Brain pericyte (primary cell): Measurements from ENCODE around the gene SETSIP.
"Not testable (repeated sequence)": the region's sequence is repeated elsewhere in the genome, so short reads cannot be mapped to it uniquely, and the experiment has no call there.

ENCODE experiments used
- DNase-seq: peaks from one replicate; pipeline ENCODE4 v3.0.0-alpha.2; 2012; ENCODE audit warnings: low read depth, low spot score

SETSIP gene

DNA sequence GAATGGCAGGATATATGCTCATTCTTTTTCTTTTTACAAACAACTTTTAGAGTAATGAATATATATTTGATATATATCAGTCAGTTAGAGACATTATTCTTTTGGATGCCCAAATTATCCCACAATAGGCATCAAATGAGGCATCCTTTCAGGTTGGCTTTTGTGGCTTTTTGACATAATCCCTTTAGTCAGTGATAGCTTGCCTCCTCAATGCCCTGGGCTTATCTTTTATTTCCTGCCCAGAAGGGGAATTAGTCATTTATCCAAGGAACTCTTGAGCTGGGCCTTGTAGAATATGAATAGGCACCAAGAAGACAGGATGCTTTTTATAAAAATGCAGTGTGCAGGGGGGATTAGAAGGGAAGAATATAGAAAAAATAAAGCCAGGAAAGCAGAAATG is 23.3 kb downstream of the SETSIP start:
- DNase-seq, result no peak

DNA sequence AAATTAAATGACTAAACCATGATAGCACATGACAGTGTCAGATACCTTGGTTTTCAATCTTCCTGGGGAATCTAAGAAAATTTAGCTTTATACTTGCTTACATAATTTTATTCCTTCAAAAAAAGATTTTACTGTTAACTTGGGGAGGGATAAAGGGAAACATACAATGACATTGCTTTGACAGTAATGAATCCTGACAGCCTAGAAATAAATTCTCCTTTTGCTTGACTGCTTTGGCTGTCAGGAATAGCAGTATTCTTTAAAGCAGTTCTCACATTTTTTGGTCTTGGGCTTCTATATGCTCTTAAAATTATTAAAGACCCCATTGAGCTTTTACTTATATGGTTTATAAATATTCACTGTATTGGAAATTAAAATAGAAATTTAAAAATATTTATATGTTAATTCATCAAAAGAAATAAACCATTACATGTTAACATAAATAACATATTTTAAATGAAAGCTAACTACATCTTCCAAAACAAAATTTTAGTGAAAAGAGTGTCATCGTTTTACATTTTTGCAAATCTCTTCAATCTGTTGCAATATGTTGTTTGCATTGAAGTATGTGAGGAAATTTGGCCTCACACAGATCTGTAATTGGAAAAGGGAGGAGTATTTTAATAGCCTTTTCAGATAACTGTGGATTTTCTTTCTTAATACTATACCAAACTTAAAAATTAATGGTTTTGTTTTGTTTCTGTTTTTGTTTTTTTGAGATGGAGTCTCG is 29.3 kb downstream of the SETSIP start:
- DNase-seq, result no peak

DNA sequence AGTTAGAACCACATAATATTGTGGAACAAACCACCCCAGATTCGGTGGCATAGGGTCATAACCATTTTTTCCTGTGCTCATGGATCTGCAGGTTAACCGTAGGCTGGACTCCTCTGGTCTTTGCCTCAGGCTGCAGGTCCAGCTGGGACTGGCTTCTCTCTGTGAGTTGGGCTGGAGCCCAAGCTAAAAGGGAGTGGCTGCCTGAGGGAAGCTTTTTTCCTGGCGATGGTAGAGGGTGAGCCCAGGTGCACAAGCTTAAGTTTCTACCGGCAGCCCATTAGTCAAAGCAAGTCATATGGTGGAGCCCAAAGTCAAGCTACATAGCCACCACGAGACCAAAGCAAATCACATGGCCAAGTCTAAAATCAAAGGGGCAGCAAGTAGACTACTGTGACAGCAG is 31.6 kb downstream of the SETSIP start:
- DNase-seq, result no peak

DNA sequence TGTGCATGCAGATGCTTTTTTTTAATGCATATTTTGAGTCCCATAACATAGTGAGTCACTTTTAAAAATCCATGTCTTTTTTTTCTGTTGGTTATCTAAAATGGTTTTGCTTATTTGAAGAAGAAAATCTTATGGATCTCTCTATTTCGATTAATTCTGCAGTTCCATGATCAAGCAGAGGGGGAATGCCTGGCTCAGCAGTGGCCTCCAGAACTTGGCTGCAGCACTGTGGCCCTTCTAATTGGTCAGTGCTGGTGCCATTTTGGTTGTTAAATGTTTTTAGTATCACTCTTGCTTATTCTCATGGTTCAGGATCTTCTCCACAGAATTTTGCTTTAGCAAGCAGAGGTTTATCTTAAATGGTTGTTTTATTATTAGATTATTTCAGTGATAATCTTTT is 34.2 kb downstream of the SETSIP start:
- no peak for DNase-seq

DNA sequence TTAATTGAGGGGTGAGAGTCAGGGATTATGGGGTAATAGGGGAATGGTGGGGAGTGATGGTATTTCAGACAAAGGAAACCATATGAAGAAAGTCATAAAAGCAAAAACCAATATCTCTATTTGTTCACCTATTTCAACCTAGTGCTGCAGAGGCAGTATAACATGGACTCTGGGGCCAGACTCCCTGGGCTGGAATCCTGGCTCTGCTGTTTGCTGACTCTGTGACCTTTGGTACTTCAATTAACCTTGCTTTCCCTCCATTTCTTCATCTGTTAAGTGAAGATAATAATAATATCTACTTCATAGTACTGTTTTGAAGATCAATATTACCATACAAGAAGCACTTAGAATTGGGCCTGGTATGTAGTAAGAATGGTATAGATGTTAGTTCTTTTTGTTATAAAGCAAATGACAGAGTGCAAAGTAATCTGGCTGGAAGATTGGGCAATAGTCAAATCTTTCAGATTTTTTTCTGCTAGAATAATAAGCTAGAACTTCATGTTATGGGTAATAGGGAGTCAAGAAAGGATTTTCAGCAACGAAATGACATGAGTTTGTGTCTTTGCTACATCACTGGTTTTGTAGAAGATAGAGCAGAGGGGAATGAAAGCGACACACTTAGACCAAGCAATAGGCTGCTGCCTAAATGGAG is 36.4 kb downstream of the SETSIP start:
- DNase-seq, result no peak

DNA sequence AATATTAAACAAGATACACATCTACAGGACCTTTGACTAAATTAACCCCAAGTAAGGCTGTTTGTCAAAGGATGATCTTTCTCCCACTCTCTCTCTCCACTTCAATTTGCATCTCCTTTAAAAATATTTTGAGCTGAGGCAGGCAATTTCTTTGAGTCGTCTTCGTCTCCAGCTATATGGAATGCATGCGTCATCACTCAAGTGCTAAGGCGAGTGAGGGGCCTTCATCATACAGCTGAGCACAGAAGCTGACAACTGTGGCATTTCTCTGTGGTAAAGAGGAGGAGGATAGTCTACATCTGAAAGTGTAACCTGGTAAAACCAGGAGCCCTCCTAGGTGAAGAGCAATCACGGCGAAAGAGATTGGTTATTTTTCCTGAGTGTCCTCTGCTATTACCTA is 37.8 kb downstream of the SETSIP start:
- DNase-seq, result no peak

DNA sequence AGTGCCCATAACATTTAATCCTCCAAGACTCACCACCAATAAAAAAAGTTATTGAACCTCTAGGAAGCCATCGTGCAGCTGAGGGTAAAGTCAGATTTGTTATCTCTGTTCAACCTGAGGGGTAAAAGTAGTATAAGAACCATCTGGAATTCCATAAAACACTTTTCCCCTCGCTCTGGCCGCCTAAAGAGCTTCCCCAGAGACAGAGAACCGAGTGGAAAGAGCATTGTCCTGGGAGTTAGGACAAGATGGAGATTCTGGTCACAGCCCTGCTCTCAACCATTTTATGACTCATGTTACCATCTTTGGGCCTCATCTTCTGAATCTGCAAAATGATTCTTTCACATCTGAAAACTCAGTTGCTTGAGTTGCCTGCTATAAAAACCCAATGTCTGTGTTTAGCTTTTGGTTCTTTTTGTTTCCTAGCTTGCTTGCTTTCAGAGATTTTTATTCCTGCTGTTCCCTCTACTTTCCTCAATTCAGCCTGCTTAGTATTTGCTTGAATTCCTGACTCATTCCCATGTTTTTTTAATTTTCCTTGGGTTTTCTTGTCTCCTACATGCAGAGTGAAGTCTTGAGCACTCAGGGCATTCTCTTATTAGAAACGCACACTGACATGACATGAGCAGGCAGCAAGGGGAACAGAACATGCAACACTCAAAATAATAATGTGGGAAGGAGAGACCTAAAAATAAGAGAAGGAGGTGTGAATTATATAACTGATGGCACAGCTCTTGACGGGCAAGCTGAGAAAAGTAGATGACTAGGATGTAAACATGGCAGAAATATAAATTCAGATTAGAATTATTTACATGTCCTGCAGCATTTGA is 43.7 kb downstream of the SETSIP start:
- no peak for DNase-seq

DNA sequence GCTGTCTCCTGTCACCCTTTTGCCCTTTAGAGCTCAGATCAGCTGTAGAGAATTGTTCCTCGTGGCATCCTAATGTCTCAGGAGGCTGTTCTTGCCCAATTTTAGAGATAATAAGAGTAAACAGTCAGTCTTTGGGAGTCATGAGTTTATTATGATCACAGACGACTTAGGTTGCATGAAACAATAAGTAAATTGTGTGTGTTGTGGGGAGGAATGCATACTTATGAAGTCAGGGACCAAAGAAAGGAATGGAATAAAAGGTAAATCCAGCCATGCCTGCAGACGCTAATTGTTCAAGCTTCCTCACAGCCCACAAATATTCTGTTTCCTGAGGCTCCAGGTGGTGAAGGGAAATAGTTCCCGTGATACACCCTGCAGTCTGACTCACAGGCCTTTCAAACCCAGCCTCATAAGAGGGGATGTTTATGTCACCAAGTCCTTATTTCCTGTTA is 44.5 kb downstream of the SETSIP start:
- no peak for DNase-seq

DNA sequence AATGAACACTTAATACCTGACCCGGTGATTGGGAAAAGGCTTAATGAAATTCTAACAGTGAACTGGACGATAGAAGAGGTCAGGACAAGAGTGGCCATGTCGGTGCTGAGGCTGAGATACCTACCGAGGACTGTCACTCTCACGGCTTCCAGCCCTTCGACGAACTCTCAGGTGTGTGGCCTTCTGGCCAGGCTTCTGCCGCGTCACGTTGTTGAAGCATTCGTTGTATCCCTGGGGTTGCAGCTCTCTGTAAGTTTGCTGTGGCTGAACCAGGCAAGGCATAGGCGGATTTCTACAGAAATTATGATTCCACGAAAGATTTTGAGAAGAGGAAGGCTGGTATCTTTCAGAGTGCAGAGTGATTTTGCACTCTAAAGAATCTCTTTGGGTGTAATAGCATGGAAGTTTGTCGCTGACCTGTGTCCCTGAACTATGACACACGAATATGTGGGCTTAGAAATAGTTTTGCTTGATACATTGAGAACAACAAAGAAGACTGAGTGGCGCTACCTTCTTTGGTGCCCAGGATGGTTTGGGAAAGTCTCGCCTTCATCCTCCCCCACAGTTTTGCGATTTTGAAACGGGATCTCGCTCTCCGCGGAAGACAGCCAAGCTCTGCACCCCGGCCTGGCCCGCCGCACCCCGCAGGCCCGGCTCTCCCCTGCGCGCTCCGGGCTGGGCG is 45.8 kb downstream of the SETSIP start:
- no peak for DNase-seq

DNA sequence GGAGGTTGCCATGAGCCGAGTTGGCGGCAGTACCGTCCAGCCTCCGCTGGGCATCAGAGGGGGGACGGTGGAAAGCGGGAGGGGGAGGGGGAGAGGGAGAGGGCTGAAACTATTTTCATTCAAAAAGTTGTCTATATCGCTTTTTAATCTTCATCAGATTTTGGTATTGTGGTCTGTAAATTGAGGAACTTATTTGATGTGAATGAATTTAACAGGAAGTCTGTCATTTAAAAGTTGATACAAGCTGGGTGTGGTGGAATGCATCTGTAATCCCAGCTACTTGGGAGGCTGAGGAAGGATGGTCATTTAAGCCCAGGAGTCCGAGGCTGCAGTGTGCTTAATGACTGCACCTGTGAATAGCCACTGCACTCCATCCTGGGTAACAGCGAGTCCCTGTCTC is 48.4 kb downstream of the SETSIP start:
- DNase-seq, result no peak

DNA sequence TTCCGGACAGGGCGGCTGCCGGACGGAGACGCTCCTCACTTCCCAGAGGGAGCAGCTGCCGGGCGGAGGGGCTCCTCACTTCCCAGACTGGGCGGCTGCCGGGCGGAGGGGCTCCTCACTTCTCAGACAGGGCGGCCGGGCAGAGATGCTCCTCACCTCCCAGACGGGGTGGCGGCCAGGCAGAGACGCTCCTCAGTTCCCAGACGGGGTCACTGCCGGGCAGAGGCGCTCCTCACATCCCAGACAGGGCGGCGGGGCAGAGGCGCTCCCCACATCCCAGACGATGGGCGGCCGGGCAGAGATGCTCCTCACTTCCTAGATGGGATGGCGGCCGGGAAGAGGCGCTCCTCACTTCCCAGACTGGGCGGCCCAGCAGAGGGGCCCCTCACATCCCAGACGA is 49.2 kb downstream of the SETSIP start:
- not testable (repeated sequence) for DNase-seq
